HepG2 (cell line): ENCODE measurements around the gene OGFOD3. TPM values are rescaled to one million over a fixed set of nuclear protein-coding genes. Genes with fewer than 3 reads are reported as not detected.
A peak's percentile ranks its signal among the peaks of the same experiment; 100 is the strongest.

Experiments used
- BCL3 ChIP-seq: sonication (generic); formaldehyde crosslinking; IDR thresholded peaks from 2 replicates; pipeline ENCODE4 v1.5.1; 2020; ENCODE audit warnings: mild to moderate bottlenecking, missing genetic modification reagents, moderate library complexity
- HDAC1 ChIP-seq: sonication (generic); formaldehyde crosslinking; IDR thresholded peaks from 2 replicates; pipeline ENCODE4 v1.5.1; 2020; ENCODE audit warnings: mild to moderate bottlenecking, missing genetic modification reagents
- HNF4A ChIP-seq: sonication (generic); formaldehyde crosslinking; IDR thresholded peaks from 2 replicates; pipeline ENCODE4 v1.4.0; 2020; ENCODE audit warnings: missing genetic modification reagents
- KLF12 ChIP-seq: sonication (generic); formaldehyde crosslinking; IDR thresholded peaks from 2 replicates; pipeline ENCODE4 v1.4.0; 2020; ENCODE audit warnings: missing genetic modification reagents, borderline replicate concordance
- KLF16 ChIP-seq, 2 experiments: sonication (generic) in 1 of 2; formaldehyde crosslinking in 1 of 2; IDR thresholded peaks; 2 replicates each; pipeline versions ENCODE4 v1.6.1 to v1.8.0; 2016 to 2023; ENCODE audit warnings: missing genetic modification reagents in 2 of 2, missing compliant biosample characterization in 1 of 2
- NR2F6 ChIP-seq, 2 experiments: IDR thresholded peaks; 2 replicates each; pipeline ENCODE4 v1.6.1; 2016; ENCODE audit warnings: antibody characterized with exemption in 1 of 2, mild to moderate bottlenecking in 1 of 2
- PAF1 ChIP-seq: IDR thresholded peaks from 2 replicates; pipeline ENCODE4 v1.6.1; 2016; ENCODE audit warnings: missing genetic modification reagents, missing compliant biosample characterization
- PHF21A ChIP-seq: sonication (generic); formaldehyde crosslinking; IDR thresholded peaks from 2 replicates; pipeline ENCODE4 v1.5.0; 2020; ENCODE audit warnings: mild to moderate bottlenecking, missing genetic modification reagents
- TAF1 ChIP-seq: sonication (generic); formaldehyde crosslinking; IDR thresholded peaks from 2 replicates; pipeline ENCODE4 v1.4.0; 2020; ENCODE audit warnings: missing genetic modification reagents
- TFDP1 ChIP-seq: IDR thresholded peaks from 2 replicates; pipeline ENCODE4 v1.6.1; 2016; ENCODE audit warnings: missing compliant biosample characterization, missing genetic modification reagents, borderline replicate concordance
- ZNF281 ChIP-seq: sonication (generic); formaldehyde crosslinking; IDR thresholded peaks from 2 replicates; pipeline ENCODE4 v1.4.0; 2020; ENCODE audit warnings: missing genetic modification reagents, borderline replicate concordance
- ZNF724P ChIP-seq: sonication (generic); formaldehyde crosslinking; IDR thresholded peaks from 2 replicates; pipeline ENCODE4 v1.8.0; 2022; ENCODE audit warnings: missing genetic modification reagents, borderline replicate concordance
- ZNF879 ChIP-seq: sonication (generic); formaldehyde crosslinking; IDR thresholded peaks from 2 replicates; pipeline ENCODE4 v1.8.1; 2023; ENCODE audit warnings: missing genetic modification reagents
- ZSCAN20 ChIP-seq: sonication (generic); formaldehyde crosslinking; IDR thresholded peaks from 2 replicates; pipeline ENCODE4 v1.4.0; 2020; ENCODE audit warnings: missing genetic modification reagents, mild to moderate bottlenecking, borderline replicate concordance
- polyA plus RNA-seq, 8 experiments: library from polyadenylated mRNA; depleted of rRNA in 3 of 8; stranded (reverse) in 7 of 8; unstranded in 1 of 8; fragments of >200 nt; fragmentation: Illumina TruSeq in 4 of 8; extraction: Trizol in 4 of 8; gene quantifications; 2 replicates each; pipeline versions ENCODE4 v1.2.1 to v1.2.3, GENCODE V29; 2011 to 2016; ENCODE audit warnings: low read depth in 4 of 8, missing spikeins in 1 of 8, mixed read lengths in 1 of 8; ENCODE audit not compliant: insufficient read depth in 1 of 8
- total RNA-seq, 5 experiments: library from RNA; depleted of rRNA; stranded (reverse); fragments of >200 nt; fragmentation: Illumina TruSeq; extraction: Trizol; gene quantifications; 2 replicates each; pipeline ENCODE4 v1.2.3, GENCODE V29; 2016; ENCODE audit warnings: low read depth in 1 of 5
- TF ChIP-seq, protein P1 (sequence below): sonication (generic); formaldehyde crosslinking; IDR thresholded peaks from 2 replicates; pipeline ENCODE4 v1.4.0; 2020; ENCODE audit warnings: missing genetic modification reagents, borderline replicate concordance
- TF ChIP-seq, protein P2 (sequence below): sonication (generic); formaldehyde crosslinking; IDR thresholded peaks from 2 replicates; pipeline ENCODE4 v1.4.0; 2020; ENCODE audit warnings: mild to moderate bottlenecking, missing genetic modification reagents, borderline replicate concordance

The OGFOD3 gene
- total and polyA plus RNA-seq, 2 of the 13 experiments (the other 11 are each of a cell fraction or from before 2014, with no cell fraction given), result 40.0 to 42.1 TPM

DNA sequence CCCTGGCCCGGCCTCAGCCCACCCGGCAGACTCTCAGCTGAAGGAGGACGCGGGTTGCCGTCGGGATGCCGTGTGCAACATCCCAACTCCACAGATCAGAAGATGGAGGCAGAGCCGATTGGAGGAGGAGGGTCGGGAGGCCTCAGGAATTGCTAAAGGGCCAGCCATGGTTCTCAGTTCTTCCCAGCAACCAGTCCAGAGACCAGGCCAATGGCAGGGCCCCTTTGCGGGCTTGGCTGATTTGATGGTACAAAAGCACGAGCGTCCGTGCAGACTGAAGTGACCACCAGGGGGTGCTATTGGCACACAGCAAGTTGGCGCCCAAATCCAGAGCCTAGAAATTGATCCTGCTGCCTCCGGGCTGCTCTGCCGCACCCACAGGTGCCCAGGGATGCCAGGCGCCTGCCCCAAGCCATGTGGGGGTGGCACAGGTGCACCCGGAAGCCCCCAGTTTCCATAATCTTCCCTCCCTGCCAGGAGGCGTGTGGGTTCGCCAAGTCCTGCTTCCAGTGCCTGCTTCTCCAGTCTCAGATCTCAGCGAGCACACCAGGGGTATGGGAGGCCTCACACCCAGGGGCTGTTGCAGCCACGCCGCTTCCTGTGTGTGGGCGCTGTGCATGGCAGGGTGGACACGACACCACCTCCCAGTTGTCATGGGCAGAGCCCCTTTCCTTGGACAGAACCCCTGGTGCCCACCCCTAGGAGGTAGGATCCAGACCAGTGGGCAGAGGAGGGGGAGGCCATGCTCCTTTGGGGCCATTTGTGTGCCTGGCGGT is 66.5 kb downstream of the OGFOD3 start (continued):
- peak; percentile 55; the same call in 1 of the 2 replicates for TF ChIP-seq TFDP1 (CRISPR knock-in tag)
- TF ChIP-seq, protein P1, sequence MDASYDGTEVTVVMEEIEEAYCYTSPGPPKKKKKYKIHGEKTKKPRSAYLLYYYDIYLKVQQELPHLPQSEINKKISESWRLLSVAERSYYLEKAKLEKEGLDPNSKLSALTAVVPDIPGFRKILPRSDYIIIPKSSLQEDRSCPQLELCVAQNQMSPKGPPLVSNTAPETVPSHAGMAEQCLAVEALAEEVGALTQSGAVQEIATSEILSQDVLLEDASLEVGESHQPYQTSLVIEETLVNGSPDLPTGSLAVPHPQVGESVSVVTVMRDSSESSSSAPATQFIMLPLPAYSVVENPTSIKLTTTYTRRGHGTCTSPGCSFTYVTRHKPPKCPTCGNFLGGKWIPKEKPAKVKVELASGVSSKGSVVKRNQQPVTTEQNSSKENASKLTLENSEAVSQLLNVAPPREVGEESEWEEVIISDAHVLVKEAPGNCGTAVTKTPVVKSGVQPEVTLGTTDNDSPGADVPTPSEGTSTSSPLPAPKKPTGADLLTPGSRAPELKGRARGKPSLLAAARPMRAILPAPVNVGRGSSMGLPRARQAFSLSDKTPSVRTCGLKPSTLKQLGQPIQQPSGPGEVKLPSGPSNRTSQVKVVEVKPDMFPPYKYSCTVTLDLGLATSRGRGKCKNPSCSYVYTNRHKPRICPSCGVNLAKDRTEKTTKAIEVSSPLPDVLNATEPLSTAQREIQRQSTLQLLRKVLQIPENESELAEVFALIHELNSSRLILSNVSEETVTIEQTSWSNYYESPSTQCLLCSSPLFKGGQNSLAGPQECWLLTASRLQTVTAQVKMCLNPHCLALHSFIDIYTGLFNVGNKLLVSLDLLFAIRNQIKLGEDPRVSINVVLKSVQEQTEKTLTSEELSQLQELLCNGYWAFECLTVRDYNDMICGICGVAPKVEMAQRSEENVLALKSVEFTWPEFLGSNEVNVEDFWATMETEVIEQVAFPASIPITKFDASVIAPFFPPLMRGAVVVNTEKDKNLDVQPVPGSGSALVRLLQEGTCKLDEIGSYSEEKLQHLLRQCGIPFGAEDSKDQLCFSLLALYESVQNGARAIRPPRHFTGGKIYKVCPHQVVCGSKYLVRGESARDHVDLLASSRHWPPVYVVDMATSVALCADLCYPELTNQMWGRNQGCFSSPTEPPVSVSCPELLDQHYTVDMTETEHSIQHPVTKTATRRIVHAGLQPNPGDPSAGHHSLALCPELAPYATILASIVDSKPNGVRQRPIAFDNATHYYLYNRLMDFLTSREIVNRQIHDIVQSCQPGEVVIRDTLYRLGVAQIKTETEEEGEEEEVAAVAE (CRISPR knock-in tag), result 0 out of 2 replicates have a peak, but pooled peaks have one; percentile 21
- no peak for TF ChIP-seq ZNF879 (CRISPR knock-in tag)
- TF ChIP-seq PAF1 (CRISPR knock-in tag), result no peak
- TF ChIP-seq HDAC1 (CRISPR knock-in tag), result peak; percentile 72; the same call in 1 of the 2 replicates
- 0 out of 2 replicates have a peak, but pooled peaks have one; percentile 16 for TF ChIP-seq BCL3 (CRISPR knock-in tag)
- no peak for TF ChIP-seq HNF4A (CRISPR knock-in tag)
- TF ChIP-seq ZNF281 (CRISPR knock-in tag), result no peak
- TF ChIP-seq KLF12 (CRISPR knock-in tag), result no peak
- TF ChIP-seq, protein P2, sequence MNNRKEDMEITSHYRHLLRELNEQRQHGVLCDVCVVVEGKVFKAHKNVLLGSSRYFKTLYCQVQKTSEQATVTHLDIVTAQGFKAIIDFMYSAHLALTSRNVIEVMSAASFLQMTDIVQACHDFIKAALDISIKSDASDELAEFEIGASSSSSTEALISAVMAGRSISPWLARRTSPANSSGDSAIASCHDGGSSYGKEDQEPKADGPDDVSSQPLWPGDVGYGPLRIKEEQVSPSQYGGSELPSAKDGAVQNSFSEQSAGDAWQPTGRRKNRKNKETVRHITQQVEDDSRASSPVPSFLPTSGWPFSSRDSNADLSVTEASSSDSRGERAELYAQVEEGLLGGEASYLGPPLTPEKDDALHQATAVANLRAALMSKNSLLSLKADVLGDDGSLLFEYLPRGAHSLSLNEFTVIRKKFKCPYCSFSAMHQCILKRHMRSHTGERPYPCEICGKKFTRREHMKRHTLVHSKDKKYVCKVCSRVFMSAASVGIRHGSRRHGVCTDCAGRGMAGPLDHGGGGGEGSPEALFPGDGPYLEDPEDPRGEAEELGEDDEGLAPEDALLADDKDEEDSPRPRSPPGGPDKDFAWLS (CRISPR knock-in tag), result 0 out of 2 replicates have a peak, but pooled peaks have one; percentile 63
- peak; percentile 69; the same call in 1 of the 2 replicates for TF ChIP-seq ZNF724P (CRISPR knock-in tag)
- TF ChIP-seq ZSCAN20 (CRISPR knock-in tag), result peak; percentile 20; the same call in 1 of the 2 replicates
- peak; percentile 52; the same call in 1 of the 2 replicates for TF ChIP-seq PHF21A (CRISPR knock-in tag)
- no peak for TF ChIP-seq NR2F6 (IDR thresholded peaks at IDR 0.05)
- TF ChIP-seq NR2F6 (CRISPR knock-in tag; IDR thresholded peaks at IDR 0.05), result peak; percentile 34; the same call in 1 of the 2 replicates
- TF ChIP-seq KLF16 (CRISPR knock-in tag; IDR thresholded peaks at IDR 0.05), result peak; percentile 35 to 43; a peak in 1 of 4 replicates
- TF ChIP-seq TAF1 (CRISPR knock-in tag), result peak; percentile 22; the same call in 1 of the 2 replicates
